Erythroblast (primary cell): ENCODE measurements around the gene LTB4R2.

Source experiments
- GATA1 ChIP-seq: IDR thresholded peaks from 2 replicates; pipeline ENCODE4 v1.6.1; 2011; ENCODE audit warnings: low read depth, mild to moderate bottlenecking, control low read depth, low read length, moderate library complexity
- POLR2A ChIP-seq: IDR thresholded peaks from 2 replicates; pipeline ENCODE4 v1.6.1; 2011; ENCODE audit warnings: mild to moderate bottlenecking, low read length

GRCh38 chr14:24291446-24292117 is 18.4 kb upstream of the LTB4R2 start:
- TF ChIP-seq POLR2A = no peak
- TF ChIP-seq GATA1 = no peak
